ENCODE results near the gene GPATCH4.

DNA sequence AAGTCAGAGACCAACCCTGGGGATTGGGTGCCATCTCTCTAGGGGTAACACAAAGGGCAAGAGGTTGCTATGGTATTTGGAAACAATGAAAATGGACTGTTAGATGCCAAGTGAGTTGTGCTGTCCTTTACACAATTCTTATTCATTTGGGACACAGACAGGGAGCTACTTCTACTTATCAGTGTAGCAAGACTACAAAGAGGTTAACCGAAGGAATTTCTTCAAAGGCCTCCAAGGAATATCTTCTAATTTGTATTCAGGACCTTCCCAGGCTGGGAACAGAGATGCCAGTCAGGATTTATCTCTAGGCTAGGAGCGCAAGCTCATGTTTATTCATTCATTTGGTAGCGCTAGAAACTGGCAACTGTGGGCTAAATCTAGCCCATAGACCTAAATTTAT lies 7.1 kb downstream of the GPATCH4 start:
- no peak for TF ChIP-seq CTCF (IDR thresholded peaks at IDR 0.05)
- TF ChIP-seq POLR2A (IDR thresholded peaks at IDR 0.05) = no peak
- TF ChIP-seq POLR2AphosphoS5 (IDR thresholded peaks at IDR 0.05) = no peak

Data from stomach (tissue), 4 donors.